ENCODE data around the gene KSR2.

The KSR2 gene

DNA sequence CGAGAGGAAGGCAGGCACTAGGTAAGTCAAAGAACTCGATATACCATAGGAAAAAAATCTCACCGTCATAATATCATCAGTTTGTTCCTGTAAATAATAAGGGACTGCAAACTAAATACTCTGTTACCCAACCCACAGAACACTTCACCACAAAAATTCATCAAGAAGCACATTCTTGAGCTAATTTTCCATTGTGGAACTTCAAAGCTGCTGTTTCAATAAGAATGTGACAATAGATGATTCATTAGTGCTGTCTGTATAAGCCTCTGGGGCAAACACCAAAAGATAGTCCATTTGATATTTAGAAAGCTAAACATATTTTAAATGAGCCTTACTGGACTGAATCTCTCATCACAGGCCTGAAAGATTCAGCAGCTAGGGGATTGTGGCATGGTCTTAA, 219.4 kb downstream of the KSR2 start:
- TF ChIP-seq, protein P1, sequence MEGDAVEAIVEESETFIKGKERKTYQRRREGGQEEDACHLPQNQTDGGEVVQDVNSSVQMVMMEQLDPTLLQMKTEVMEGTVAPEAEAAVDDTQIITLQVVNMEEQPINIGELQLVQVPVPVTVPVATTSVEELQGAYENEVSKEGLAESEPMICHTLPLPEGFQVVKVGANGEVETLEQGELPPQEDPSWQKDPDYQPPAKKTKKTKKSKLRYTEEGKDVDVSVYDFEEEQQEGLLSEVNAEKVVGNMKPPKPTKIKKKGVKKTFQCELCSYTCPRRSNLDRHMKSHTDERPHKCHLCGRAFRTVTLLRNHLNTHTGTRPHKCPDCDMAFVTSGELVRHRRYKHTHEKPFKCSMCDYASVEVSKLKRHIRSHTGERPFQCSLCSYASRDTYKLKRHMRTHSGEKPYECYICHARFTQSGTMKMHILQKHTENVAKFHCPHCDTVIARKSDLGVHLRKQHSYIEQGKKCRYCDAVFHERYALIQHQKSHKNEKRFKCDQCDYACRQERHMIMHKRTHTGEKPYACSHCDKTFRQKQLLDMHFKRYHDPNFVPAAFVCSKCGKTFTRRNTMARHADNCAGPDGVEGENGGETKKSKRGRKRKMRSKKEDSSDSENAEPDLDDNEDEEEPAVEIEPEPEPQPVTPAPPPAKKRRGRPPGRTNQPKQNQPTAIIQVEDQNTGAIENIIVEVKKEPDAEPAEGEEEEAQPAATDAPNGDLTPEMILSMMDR (IDR thresholded peaks at IDR 0.05) = no peak

DNA sequence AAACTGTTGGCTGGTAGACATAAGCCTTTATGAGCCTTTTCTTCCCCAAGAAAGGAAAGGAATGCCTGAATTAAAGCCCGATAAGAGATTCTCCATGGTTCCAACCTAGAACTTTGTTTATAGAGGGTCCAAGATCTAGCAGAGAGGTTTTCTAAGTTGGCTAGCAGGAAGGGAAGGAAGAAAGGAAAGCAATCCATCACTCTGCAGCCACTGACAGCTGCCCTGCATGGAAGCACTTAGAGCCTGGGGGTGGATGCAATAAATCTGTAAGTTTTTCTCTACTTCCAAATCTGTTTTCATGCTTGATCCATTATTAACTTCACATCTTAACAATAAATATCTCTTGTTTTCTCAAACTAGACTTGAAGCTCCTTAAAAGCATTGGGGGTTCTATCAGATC, 224.4 kb downstream of the KSR2 start:
- TF ChIP-seq, protein P1 (IDR thresholded peaks at IDR 0.05) = no peak

DNA sequence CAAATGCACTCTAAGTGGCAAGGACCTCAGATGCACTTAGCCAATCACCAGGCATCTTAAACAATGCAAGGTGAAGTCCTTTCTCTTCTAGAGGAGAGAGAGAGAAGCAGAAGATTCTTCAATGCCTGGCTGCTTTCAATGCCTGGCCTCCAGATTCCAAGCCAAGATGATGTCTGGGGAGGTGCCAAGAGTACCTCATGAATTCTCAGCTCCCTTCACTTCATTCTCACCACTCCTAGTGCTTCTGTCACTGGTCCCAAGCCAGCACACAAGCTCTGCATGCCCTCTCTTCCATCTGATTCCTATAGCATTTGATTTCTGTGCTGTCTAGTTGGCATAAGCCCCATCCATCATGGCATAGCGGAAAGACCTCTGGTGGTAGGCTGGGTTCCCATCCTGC, 225.0 kb downstream of the KSR2 start:
- TF ChIP-seq, protein P1 (IDR thresholded peaks at IDR 0.05) = no peak

DNA sequence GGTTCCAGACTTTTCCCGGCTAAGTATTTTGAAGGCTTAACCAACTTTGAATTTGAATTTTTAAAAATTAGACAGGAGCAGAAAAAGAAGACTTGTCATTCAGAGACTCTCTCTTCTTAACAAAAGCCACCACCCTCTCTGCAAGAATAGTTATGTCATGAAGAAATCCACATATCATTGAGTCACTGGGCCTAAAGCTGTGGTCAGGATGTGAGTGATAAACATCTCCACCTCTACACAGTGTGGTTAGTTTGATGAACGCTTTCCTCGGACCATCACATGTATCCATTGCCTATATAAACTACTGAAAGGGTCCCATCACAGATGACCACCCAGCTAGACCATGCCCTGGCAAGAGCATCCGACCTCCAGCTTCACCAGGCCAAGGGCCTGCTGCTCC, 226.1 kb downstream of the KSR2 start:
- TF ChIP-seq, protein P1 (IDR thresholded peaks at IDR 0.05) = no peak

DNA sequence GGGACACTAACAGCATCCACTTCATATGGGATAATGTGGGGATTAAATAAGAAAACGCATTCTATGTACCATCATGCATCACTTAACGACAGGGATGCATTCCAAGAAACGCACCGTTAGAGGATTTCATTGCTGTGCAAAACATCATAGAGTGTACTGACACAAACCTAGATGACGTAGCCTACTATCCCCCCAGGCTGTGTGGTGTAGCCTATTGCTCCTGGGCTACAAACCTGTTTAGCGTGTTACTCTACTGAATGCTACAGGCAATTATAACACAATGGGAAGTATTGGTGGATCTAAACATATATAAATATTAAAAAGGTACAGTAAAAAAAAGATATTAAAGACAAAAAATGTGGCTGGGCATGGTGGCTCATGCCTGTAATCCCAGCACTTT, 230.6 kb downstream of the KSR2 start:
- TF ChIP-seq, protein P1 (IDR thresholded peaks at IDR 0.05) = no peak

DNA sequence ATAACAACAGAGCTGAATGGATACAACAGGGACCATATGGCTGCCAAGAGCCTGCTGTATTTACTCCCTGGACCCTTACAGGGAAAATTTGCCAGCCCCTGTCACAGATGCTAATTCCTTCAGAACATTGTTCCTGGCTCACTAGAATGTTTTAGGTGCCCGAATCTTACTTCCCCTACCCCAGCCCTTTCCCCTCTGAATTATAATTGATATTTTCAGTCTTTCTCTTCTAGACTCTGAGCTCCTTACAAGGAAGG, 235.3 kb downstream of the KSR2 start:
- TF ChIP-seq, protein P1 (IDR thresholded peaks at IDR 0.05) = no peak

DNA sequence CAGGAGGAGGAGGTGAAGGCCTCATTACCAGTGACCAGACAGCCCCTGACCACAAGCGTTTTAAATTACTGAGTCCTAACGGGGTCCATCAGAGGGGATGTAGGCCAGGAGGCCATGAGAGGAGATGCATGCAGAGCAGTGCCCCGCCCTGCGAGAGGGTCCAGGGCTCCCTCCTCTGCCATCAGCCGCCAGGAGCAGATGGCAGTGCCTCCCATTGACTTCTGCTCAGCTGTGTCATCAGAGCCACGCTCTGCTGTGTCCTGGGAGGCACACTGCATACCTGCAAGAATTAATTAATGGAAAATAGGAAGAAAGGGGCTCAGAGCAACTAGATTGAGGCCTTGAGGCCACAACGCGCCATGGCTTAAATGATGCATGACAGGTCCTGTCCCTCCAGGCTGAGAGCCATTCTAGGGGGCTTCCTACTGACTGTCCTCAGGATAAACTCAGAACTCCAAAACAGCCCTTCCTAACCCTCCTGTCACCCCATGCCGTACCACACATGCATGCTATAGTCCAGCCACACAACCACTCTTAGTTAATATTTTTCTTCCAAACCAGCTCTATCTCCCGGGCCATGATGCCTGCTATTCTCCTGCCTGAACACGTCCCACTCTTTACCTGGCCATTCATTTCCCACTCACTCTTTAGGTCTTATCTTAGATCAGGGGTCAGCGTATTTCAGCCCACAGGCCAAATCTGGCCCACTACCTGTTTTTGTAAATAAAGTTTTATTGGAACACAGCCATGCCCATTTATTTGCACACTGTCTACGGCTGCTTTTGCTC, 235.8 kb downstream of the KSR2 start:
- TF ChIP-seq, protein P1 (IDR thresholded peaks at IDR 0.05) = no peak

DNA sequence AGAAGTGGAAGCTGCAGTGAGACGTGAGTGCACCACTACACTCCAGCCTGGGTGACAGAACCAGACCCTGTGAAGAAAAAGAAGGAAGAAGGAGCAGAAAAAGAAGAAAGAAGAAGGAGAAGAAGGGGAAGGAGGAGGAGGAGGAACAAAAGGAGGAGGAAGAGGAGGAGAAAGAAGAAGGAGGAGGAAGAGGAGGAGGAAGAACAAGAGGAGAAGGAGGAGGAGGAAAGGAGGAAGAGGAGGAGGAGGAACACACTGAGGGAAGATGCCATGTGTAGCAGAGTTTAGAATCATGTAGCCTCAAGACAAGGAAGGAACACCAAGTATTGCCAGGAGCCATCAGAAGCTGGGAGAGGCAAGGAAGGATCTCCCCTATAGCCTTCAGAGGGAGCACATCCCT, 241.5 kb downstream of the KSR2 start:
- TF ChIP-seq, protein P1 (IDR thresholded peaks at IDR 0.05) = no peak
